Esophagus muscularis mucosa (tissue), 4 donors: ENCODE results near the gene BTNL2. TPM values are rescaled to one million over a fixed set of nuclear protein-coding genes. Genes with fewer than 3 reads are reported as not detected.
A peak's percentile ranks its signal among the peaks of the same experiment; 100 is the strongest.

Experiments
- DNase-seq: peaks from one replicate; pipeline ENCODE4 v3.0.0-alpha.2; 2017; ENCODE audit errors: extremely low spot score
- H3K27ac ChIP-seq, 4 donors: fragments of 200-600 bp; sonication (generic); replicated peaks in 1 of 4; 1 replicate in 3 of 4; 2 replicates in 1 of 4; pipeline ENCODE4 v1.5.1; 2016 to 2019; ENCODE audit warnings: mild to moderate bottlenecking in 1 of 4
- H3K27me3 ChIP-seq, 4 donors: fragments of 200-600 bp; sonication (generic); one replicate each; pipeline versions ENCODE4 v1.5.1 to v1.6.0; 2016 to 2019
- H3K36me3 ChIP-seq, 4 donors: fragments of 200-600 bp; sonication (generic); one replicate each; pipeline ENCODE4 v1.5.1; 2016 to 2019
- H3K4me1 ChIP-seq, 4 donors: fragments of 200-600 bp; sonication (generic); one replicate each; pipeline ENCODE4 v1.5.1; 2016 to 2019
- H3K4me3 ChIP-seq, 4 donors: fragments of 200-600 bp; sonication (generic); 1 replicate in 2 of 4; 2 replicates in 2 of 4; pipeline ENCODE4 v1.5.1; 2016 to 2019; ENCODE audit warnings: mild to moderate bottlenecking in 4 of 4, moderate library complexity in 1 of 4
- H3K9me3 ChIP-seq, 4 donors: fragments of 200-600 bp; sonication (generic); 1 replicate in 3 of 4; 2 replicates in 1 of 4; pipeline ENCODE4 v1.5.1; 2016 to 2019
- CTCF ChIP-seq, 3 experiments: fragments of 200-600 bp in 2 of 3; fragments of 450-650 bp in 1 of 3; sonication (generic) in 2 of 3; IDR thresholded peaks; one replicate each; pipeline ENCODE4 v1.5.1; 2017 to 2019; ENCODE audit warnings: antibody characterized with exemption in 3 of 3, mild to moderate bottlenecking in 2 of 3, moderate library complexity in 1 of 3
- EP300 ChIP-seq: sonication (generic); formaldehyde crosslinking; IDR thresholded peaks from one replicate; pipeline ENCODE4 v1.6.1; 2017; ENCODE audit warnings: antibody characterized with exemption
- POLR2A ChIP-seq: fragments of 450-650 bp; IDR thresholded peaks from one replicate; pipeline ENCODE4 v1.6.1; 2017; ENCODE audit warnings: antibody characterized with exemption, moderate library complexity, mild to moderate bottlenecking, low read depth
- POLR2AphosphoS5 ChIP-seq, 2 donors: sonication (generic); formaldehyde crosslinking; IDR thresholded peaks; one replicate each; pipeline ENCODE4 v1.6.1; 2017; ENCODE audit warnings: antibody characterized with exemption in 2 of 2
- WGBS: methylation state at CpG from one replicate; pipeline ENCODE4 v1.1.5; 2018; 5-methylcytosine and 5-hydroxymethylcytosine counted together
- intact Hi-C: fragments of 100-400 bp; cut with DNase I; formaldehyde crosslinking; loops from one replicate; pipeline ENCODE4 v1.15.1; 2023
- total RNA-seq, 4 donors: library from RNA; depleted of rRNA; stranded (reverse); fragments of >200 nt; gene quantifications; one replicate each; pipeline versions ENCODE4 v1.1.0 to v1.2.1, GENCODE V29; 2016

Gene BTNL2
- total RNA-seq, 4 donors from 2014 or later: not detected

- intact Hi-C loops: no loop called here
Observed at GRCh38 chr6:32393665-32394420, 13.1 kb downstream of the BTNL2 start.

GRCh38 chr6:32391505-32391904 lies 15.5 kb downstream of the BTNL2 start:
- TF ChIP-seq POLR2A (no peak), CTCF (IDR thresholded peaks at IDR 0.05) (no peak), EP300 (no peak), POLR2AphosphoS5 (IDR thresholded peaks at IDR 0.05) (no peak)
- Histone ChIP-seq H3K4me1 (peaks cover 0 to 4% (median 0%) of the 10 kb centered on the region in 4 donors), H3K27me3 (no peaks in the 10 kb centered on the region), H3K27ac (no peak overlapping the region), H3K4me3 (no peak overlapping the region), H3K36me3 (no peaks in the 10 kb centered on the region), H3K9me3 (no peaks in the 10 kb centered on the region)
- no peak for DNase-seq
- intact Hi-C loops: no loop called here
- WGBS: 71% methylated on average over 6 of the region's 6 CpGs

More at GRCh38 chr6:32393665-32394420, 13.1 kb downstream of the BTNL2 start:
- peaks cover 0 to 4% (median 0%) of the 10 kb centered on the region in 4 donors for H3K4me1 ChIP-seq
- no peak for DNase-seq
- WGBS: 71% methylated on average over 7 of the region's 7 CpGs
- no peaks in the 10 kb centered on the region for H3K27me3 ChIP-seq
- TF ChIP-seq EP300 (no peak), POLR2AphosphoS5 (IDR thresholded peaks at IDR 0.05) (peak; percentile 46 to 52)
- no peaks in the 10 kb centered on the region for H3K36me3 ChIP-seq
- H3K4me3 ChIP-seq: no peak overlapping the region
- no peaks in the 10 kb centered on the region for H3K9me3 ChIP-seq
- H3K27ac ChIP-seq: peak overlapping the region in 3 of 4 donors; percentile 30 to 44 (median 37)

GRCh38 chr6:32387589-32388340 lies 19.2 kb downstream of the BTNL2 start:
- Histone ChIP-seq H3K4me3 (no peak overlapping the region), H3K27me3 (no peaks in the 10 kb centered on the region), H3K9me3 (no peaks in the 10 kb centered on the region), H3K36me3 (no peaks in the 10 kb centered on the region), H3K4me1 (no peaks in the 10 kb centered on the region), H3K27ac (no peak overlapping the region)
- TF ChIP-seq CTCF (IDR thresholded peaks at IDR 0.05) (no peak), EP300 (no peak), POLR2A (no peak), POLR2AphosphoS5 (IDR thresholded peaks at IDR 0.05) (no peak)
- 66% methylated on average over 6 of the region's 6 CpGs for WGBS
- intact Hi-C loops: no loop called here
- no peak for DNase-seq

- Histone ChIP-seq H3K4me1 (no peaks in the 10 kb centered on the region), H3K27me3 (no peaks in the 10 kb centered on the region), H3K9me3 (no peaks in the 10 kb centered on the region), H3K27ac (no peak overlapping the region), H3K36me3 (no peaks in the 10 kb centered on the region), H3K4me3 (no peak overlapping the region)
- intact Hi-C loops: no loop called here
- no peak for DNase-seq
- TF ChIP-seq POLR2AphosphoS5 (IDR thresholded peaks at IDR 0.05): no peak
- TF ChIP-seq EP300: no peak
- no peak for TF ChIP-seq CTCF (IDR thresholded peaks at IDR 0.05)
- no peak for TF ChIP-seq POLR2A
- WGBS: 100% methylated on average over 1 of the region's 1 CpG
Observed at GRCh38 chr6:32386040-32386439, 20.9 kb downstream of the BTNL2 start.

- H3K9me3 ChIP-seq: no peaks in the 10 kb centered on the region
- TF ChIP-seq EP300 (no peak), POLR2AphosphoS5 (IDR thresholded peaks at IDR 0.05) (no peak), CTCF (IDR thresholded peaks at IDR 0.05) (no peak), POLR2A (no peak)
- H3K27ac ChIP-seq: no peak overlapping the region
- no peaks in the 10 kb centered on the region for H3K36me3 ChIP-seq
- 12% methylated on average over 1 of the region's 1 CpG for WGBS
- H3K4me3 ChIP-seq: no peak overlapping the region
- H3K27me3 ChIP-seq: no peaks in the 10 kb centered on the region
- no peak for DNase-seq
- intact Hi-C loops: no loop called here
- no peaks in the 10 kb centered on the region for H3K4me1 ChIP-seq
Observed at GRCh38 chr6:32382757-32383420, 24.1 kb downstream of the BTNL2 start.
